SK-N-DZ (cell line): ENCODE measurements around the gene PLEKHA6.

Experiments
- DNase-seq: peaks from one replicate; pipeline ENCODE4 v3.0.0-alpha.2; 2015; ENCODE audit warnings: low spot score

The PLEKHA6 gene

DNA sequence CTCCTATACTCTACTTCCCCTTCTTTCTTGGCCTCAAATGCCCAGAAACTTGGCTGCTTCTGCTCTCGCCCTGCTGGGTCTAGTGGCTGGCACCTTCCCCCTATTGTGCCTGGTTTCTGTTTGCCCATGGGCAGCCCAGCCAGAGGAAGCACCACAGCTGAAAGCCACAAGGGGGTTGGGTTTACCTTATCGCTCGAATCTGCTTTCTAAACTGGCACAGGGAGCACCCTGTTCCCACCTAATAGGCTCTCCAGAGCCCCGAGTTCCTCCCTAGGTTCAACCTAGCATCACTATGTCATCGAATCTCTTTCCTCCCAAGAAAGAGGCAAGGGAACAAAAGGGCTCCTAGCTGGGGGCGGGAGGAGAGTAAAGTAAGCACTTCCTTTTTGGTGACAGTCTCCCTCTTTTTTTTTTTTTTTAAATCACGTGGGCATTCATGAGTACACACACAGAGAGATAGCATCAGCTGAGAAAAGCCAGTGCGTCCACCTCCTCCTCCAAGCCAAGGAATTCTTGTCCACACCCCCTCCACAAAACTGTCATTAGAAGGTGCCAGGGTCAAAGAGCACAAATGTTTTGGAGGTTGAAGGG is 72.8 kb downstream of the PLEKHA6 start:
- DNase-seq, result peak; percentile 56

DNA sequence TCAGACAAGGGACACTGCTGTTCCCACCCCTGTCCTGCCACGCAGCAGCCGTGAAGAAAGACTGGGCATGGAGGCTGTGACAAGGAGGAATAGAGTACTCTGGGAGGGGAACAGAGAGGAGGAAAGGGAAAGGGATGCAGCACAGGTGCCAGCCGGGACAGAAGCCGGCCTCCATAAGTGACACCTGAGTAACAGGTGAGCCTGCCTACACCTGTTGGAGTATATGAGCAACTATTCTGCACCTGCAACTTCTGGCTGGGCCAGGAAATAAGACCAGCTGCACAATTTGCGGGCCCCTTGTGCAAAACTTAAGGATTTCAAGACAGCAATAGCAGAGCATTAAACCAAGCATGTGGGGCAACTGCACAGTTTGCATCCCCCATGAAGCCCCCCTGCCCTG is 73.4 kb downstream of the PLEKHA6 start:
- DNase-seq, result no peak

DNA sequence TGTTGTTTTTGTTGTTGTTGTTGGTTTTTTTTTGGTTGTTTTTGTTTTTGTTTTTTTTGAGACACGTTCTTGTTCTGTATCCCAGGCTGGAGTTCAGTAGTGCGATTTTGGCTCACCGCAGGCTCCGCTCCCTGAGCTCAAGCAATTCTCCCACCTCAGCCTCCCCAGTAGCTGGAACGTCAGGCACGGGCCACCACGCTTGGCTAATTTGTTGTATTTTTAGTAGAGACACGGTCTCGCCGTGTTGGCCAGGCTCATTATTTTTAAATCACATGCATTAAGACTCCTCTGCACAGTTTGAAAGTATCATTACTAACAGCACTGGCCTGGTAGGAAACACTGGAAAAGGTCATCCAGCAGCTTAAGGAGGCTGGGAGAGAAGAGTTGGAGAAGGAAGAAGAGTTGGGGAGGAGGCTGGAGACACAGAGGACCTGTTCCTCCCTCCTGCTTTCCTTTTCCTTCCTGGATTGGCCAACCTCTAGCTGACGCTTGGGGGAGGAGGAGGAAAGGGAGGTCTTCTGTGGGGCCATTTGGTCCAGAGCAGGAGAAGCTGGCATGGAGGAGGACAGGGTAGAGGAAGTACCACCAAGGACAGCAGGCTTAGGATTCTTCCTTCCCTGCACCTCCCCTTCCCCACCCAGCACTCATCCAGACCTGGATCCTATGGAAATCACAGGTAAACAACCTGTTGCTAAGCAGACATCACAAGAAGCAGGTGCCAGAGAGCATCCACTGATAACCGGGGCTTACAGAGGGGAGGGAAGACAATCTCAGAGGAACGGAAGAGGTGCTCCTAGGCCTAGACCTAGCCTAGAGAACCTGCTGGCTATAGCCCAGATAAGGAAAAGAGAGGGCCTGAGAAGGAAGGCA is 74.1 kb downstream of the PLEKHA6 start:
- no peak for DNase-seq

- DNase-seq, result no peak
These were observed 74.8 kb downstream of the PLEKHA6 start for GRCh38 chr1:204284929-204285328.

GRCh38 chr1:204283711-204284651 is 75.7 kb downstream of the PLEKHA6 start:
- peak; percentile 48 for DNase-seq

- no peak for DNase-seq
These were observed 76.9 kb downstream of the PLEKHA6 start for GRCh38 chr1:204282761-204283221.

DNA sequence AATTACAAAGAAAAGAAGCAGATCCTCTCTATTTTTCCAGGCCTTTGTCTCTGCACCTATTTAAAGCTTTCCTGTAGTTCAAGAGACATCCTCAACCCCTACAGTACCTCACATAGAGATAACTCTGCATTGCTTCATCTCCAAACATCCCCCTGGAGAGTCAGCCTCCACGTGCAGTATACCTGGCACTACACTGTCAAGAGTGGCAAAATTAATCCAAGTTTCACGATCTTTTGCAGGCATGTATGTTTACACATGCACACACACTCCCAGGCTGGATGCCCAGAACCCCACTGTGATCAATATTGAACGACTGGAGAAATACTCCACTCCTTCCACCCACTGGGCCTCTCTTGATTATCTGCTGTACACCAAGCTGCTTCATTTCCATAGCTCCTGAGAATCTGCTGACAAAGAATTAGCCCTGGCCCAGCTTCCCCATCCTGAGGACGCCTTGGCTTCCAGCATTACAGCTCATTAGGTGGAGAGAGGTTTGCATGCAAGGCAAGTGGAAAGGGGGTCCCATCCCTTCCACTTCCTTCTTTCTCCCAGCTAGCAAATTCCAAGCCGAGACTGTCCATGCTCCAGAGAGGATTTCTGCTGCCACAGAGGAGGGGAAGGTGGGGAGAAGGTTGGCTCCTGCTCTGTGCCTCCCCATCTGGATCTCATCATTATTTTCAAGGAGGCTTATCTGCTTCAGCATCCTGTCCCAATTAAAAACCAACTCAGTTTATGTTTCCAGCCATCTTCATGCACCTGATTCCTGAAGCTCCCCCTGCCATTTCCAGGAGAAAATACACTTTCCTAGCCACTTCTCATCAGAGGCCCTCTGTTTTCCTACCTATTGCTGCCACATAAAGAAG is 79.4 kb downstream of the PLEKHA6 start:
- peak; percentile 74 for DNase-seq

DNA sequence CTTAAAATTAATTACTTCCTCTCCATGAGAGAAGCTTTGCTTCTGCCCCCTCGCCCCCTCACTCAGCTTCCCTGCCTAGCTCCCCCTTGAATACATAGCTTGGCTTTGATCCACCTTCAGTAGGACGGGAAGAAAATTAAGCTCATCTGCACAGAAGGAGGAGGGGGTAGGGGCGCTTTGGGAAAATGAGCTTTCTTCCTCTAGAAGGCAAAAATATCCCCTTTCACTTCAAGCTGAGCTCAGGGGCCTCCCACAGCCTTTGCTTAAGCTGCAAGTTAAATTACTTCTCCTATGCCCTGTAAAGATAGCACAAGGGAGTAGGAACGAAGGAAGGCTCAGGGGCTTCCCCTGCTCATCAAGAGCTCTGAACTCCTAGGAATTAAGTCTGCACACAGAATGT is 80.8 kb downstream of the PLEKHA6 start:
- no peak for DNase-seq

GRCh38 chr1:204278251-204278650 is 81.5 kb downstream of the PLEKHA6 start:
- DNase-seq, result peak; percentile 31

DNA sequence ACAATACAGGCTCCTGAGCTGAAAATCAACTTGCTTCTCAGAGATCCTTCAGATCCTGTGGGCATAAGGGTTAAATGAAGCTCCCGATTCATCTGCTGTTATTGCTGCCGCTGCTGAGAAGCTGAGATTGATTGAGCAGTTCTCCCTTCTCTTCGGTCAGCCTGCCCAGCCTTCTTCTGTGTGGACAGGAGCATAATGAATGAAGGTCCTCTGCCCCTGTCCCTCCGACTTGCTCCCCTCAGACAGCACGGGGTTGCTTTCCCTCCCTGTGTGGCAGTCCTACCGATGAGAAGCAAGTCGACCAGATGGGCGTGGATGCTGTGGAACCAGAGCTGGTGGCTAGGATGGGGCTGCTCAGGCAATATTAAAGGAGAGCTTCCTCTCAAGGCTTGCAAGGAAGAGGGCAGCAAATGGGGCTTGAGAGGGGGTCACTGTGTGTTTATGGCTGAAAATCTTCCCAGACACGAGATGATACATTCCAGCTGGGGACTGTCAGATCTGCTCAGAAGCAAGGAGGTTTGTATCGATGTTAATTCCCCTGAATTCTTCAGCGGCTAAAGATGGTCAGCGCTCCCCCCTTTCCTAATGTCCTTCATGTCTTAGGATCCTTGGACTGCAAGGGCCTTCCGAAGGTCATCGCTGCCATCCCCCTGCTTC is 82.0 kb downstream of the PLEKHA6 start:
- DNase-seq, result no peak

- peak; percentile 45 for DNase-seq
These were observed 83.9 kb downstream of the PLEKHA6 start for GRCh38 chr1:204275695-204276370.

GRCh38 chr1:204274446-204274845 is 85.3 kb downstream of the PLEKHA6 start:
- no peak for DNase-seq

GRCh38 chr1:204272505-204272904 is 87.2 kb downstream of the PLEKHA6 start:
- no peak for DNase-seq

- no peak for DNase-seq
These were observed 87.8 kb downstream of the PLEKHA6 start for GRCh38 chr1:204271970-204272369.

DNA sequence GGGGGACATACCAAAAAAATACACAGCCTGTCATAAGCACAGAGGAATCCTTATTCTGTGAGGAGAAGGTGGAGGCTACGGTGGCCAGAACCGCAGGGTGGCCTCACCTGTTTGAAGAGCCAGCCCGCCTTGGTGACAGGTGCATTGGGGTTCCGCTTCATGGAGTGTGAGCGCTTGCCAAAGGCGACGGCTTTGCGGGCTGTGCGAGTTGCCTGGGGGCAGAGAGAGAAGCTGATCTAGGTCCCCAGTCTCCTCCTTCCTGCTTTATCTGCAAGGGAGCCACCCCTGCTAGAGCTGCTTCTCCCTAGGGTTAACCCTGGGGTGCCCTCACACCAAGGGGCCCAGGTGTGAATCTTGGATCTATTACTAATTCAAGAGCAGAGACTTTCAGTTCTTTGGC is 91.6 kb downstream of the PLEKHA6 start:
- no peak for DNase-seq

- DNase-seq, result no peak
These were observed 92.5 kb downstream of the PLEKHA6 start for GRCh38 chr1:204267191-204267601.

DNA sequence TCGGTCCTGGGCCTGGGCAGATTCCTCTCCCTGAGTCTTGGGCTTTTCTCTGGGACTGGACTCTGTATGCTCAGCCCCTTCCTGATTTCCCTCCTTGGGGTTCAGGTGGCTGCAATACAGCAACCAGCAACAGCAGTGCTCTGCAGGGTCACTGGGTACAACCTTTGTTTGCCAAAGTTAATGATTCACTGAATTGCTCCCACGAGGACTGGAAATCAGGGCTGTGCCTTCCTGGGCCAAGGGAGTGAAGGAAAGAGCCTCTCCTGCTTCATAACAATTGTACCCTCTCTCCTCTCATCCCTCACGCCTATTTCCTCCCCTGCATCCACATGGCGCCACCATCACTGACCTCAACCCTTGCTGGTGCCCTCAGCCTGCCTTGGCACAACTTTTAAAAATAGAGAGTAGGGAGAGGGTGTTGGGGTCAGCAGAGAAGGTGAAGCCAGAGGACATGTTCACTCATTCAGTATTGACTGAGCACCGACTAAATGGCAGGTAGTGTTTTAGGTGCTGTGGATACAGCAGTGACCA is 93.2 kb downstream of the PLEKHA6 start:
- no peak for DNase-seq

- no peak for DNase-seq
These were observed 94.1 kb downstream of the PLEKHA6 start for GRCh38 chr1:204265665-204266064.

DNA sequence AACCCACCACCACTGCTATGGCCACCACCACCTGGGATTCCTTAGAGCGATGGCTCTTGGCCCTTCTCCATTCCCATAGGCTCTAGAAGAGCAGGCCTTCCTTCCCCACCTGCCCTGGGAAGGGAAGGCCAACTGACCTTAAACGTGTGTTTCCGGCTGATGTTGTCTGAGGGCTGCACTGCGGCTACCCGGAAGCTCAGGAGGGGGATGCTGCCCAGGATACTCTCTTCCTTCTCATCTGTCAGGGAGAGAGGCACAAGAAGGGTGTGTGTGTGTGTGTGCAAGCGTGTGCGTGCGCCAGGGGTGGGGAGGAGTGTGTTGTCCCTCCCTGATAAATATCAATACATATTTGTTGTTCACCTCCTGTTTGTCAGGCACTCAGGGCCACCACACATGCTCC is 94.9 kb downstream of the PLEKHA6 start:
- DNase-seq, result no peak
